PC-3 (cell line): ENCODE data around the gene RPP30. TPM values are rescaled to one million over a fixed set of nuclear protein-coding genes. Genes with fewer than 3 reads are reported as not detected.

Experiments
- ATAC-seq: fragments of 200-7000 bp; cut with Tn5 transposase; 2 replicates; pipeline ENCODE4 v1.9.1; 2020; ENCODE audit warnings: mild to moderate bottlenecking, moderate library complexity
- BruUV-seq: library from RNA; stranded (reverse); fragments of 400-500 nt; replicated peaks from 2 replicates; lab custom pipeline; 2021; lab: Mats Ljungman, UMichigan
- CTCF ChIA-PET: fragments of 300-600 bp; sonication (Branson Sonifier 250); formaldehyde crosslinking; loops from one replicate; lab custom pipeline; 2022; ENCODE audit warnings: antibody characterized with exemption; lab: Charles Lee
- POLR2A ChIA-PET: fragments of 300-600 bp; sonication (Branson Sonifier 250); formaldehyde crosslinking; loops from one replicate; lab custom pipeline; 2022; ENCODE audit warnings: antibody characterized with exemption; ENCODE audit not compliant: unreplicated experiment; lab: Charles Lee
- DNase-seq: peaks from one replicate; pipeline ENCODE4 v3.0.0-alpha.2; 2015
- H2AFZ ChIP-seq: fragments of 300-600 bp; sonication (generic); 2 replicates; pipeline ENCODE4 v1.6.0; 2016; ENCODE audit warnings: antibody characterized with exemption, low read length
- H3F3A ChIP-seq: fragments of 300-600 bp; sonication (generic); one replicate; pipeline ENCODE4 v1.6.0; 2017; ENCODE audit warnings: antibody characterized with exemption, low read length, control low read depth, mild to moderate bottlenecking; ENCODE audit not compliant: unreplicated experiment
- H3K27ac ChIP-seq: fragments of 300-600 bp; sonication (generic); 2 replicates; pipeline ENCODE4 v1.5.1; 2016; ENCODE audit warnings: mild to moderate bottlenecking, low read length
- H3K27me3 ChIP-seq: fragments of 300-600 bp; sonication (generic); 2 replicates; pipeline ENCODE4 v1.6.1; 2016; ENCODE audit warnings: low read length, mixed read lengths
- H3K36me3 ChIP-seq: fragments of 300-600 bp; sonication (generic); 2 replicates; pipeline ENCODE4 v1.6.1; 2016; ENCODE audit warnings: low read depth, mixed run types, low read length, mixed read lengths
- H3K4me1 ChIP-seq: fragments of 300-600 bp; sonication (generic); 2 replicates; pipeline ENCODE4 v1.5.1; 2016; ENCODE audit warnings: low read length; ENCODE audit not compliant: insufficient read depth
- H3K4me2 ChIP-seq: fragments of 300-600 bp; sonication (generic); 2 replicates; pipeline ENCODE4 v1.6.0; 2016; ENCODE audit warnings: low read length
- H3K4me3 ChIP-seq: fragments of 300-600 bp; sonication (generic); 2 replicates; pipeline ENCODE4 v1.5.1; 2016; ENCODE audit warnings: mild to moderate bottlenecking, low read length, mixed read lengths
- H3K79me2 ChIP-seq: fragments of 300-600 bp; sonication (generic); 2 replicates; pipeline ENCODE4 v1.6.1; 2017; ENCODE audit warnings: low read length, mixed read lengths
- H3K9ac ChIP-seq: fragments of 300-600 bp; sonication (generic); 2 replicates; pipeline ENCODE4 v1.6.0; 2016; ENCODE audit warnings: mild to moderate bottlenecking, low read length
- H3K9me2 ChIP-seq: fragments of 300-600 bp; sonication (generic); replicated peaks from 2 replicates; pipeline ENCODE4 v1.6.1; 2016; ENCODE audit warnings: mixed run types, low read length, mixed read lengths
- H3K9me3 ChIP-seq: fragments of 300-600 bp; sonication (generic); 2 replicates; pipeline ENCODE4 v1.6.1; 2016; ENCODE audit warnings: low read length, mixed read lengths
- H4K20me1 ChIP-seq: fragments of 300-600 bp; sonication (generic); 2 replicates; pipeline ENCODE4 v1.6.1; 2016; ENCODE audit warnings: low read length, mixed read lengths
- CTCF ChIP-seq: fragments of 300-600 bp; sonication (generic); conservative IDR thresholded peaks from 2 replicates; pipeline ENCODE4 v1.5.1; 2017; ENCODE audit warnings: antibody characterized with exemption, low read depth, mild to moderate bottlenecking, low read length
- EZH2 ChIP-seq: fragments of 300-600 bp; sonication (generic); IDR thresholded peaks from one replicate; pipeline ENCODE4 v1.6.1; 2017; ENCODE audit warnings: antibody characterized with exemption, mild to moderate bottlenecking, low read length; ENCODE audit not compliant: unreplicated experiment
- EZH2phosphoT487 ChIP-seq: fragments of 300-600 bp; sonication (generic); IDR thresholded peaks from 2 replicates; pipeline ENCODE4 v1.6.1; 2018; ENCODE audit warnings: mild to moderate bottlenecking, antibody characterized with exemption, low read length, borderline replicate concordance
- intact Hi-C: fragments of 100-400 bp; cut with micrococcal nuclease; formaldehyde crosslinking; loops from 2 replicates; pipeline ENCODE4 v1.9.0; 2023
- total RNA-seq: library from RNA; depleted of rRNA; stranded (reverse); fragments of >200 nt; gene quantifications from 2 replicates; pipeline ENCODE4 v1.2.3, GENCODE V29; 2014

The RPP30 gene
- total RNA-seq, 1 experiment from 2014 or later: 57.8 TPM

GRCh38 chr10:90871279-90871765 lies 452 bp upstream of the RPP30 start:
- DNase-seq (no peak), ATAC-seq (0 out of 2 replicates have a peak, but pooled peaks have one; percentile 5)
- H3K4me1 ChIP-seq: 0 out of 2 replicates have a peak, but pooled peaks cover 6% of the 10 kb centered on the region
- no peaks in the 10 kb centered on the region for H3K9me3 ChIP-seq
- H3K4me2 ChIP-seq: peak overlapping the region; percentile 94
- peak overlapping the region; percentile 99 for H2AFZ ChIP-seq
- POLR2A ChIA-PET: interaction anchor here (0.6 kb wide), 1 partner anchor 613 kb away, joined by 4 read pairs; no protein-coding TSS in a partner anchor
- H3K36me3 ChIP-seq: peaks cover 9% of the 10 kb centered on the region
- peak overlapping the region; percentile 82; the same call in 1 of the 2 replicates for H3K9ac ChIP-seq
- TF ChIP-seq EZH2 (no peak), CTCF (0 out of 2 replicates have a peak, but pooled peaks have one; percentile 30), EZH2phosphoT487 (no peak)
- H3K27me3 ChIP-seq: no peaks in the 10 kb centered on the region
- peaks cover 33% of the 10 kb centered on the region for H3K79me2 ChIP-seq
- no TSS peak for BruUV-seq
- H3F3A ChIP-seq: no peaks in the 10 kb centered on the region
- H3K9me2 ChIP-seq: no peaks in the 10 kb centered on the region
- no peaks in the 10 kb centered on the region for H4K20me1 ChIP-seq
- H3K4me3 ChIP-seq: peak overlapping the region; percentile 95
- no peak overlapping the region for H3K27ac ChIP-seq
- intact Hi-C loops: no loop called here
- CTCF ChIA-PET: interaction anchor here (0.6 kb wide), 2 partner anchors 9 to 236 kb away, joined by 3 to 10 read pairs; no protein-coding TSS in a partner anchor

GRCh38 chr10:90872648-90873020 lies 860 bp downstream of the RPP30 start:
- Histone ChIP-seq H3K9me3 (no peaks in the 10 kb centered on the region), H3K27ac (0 out of 2 replicates have a peak overlapping the region, but pooled peaks have one; percentile 14), H3K27me3 (no peaks in the 10 kb centered on the region), H3K36me3 (peaks cover 13% of the 10 kb centered on the region), H2AFZ (peak overlapping the region; percentile 99), H3K4me1 (0 out of 2 replicates have a peak, but pooled peaks cover 6% of the 10 kb centered on the region), H3K9me2 (no peaks in the 10 kb centered on the region), H3K4me2 (peak overlapping the region; percentile 94), H3K4me3 (peak overlapping the region; percentile 95), H3F3A (no peaks in the 10 kb centered on the region), H3K79me2 (peaks cover 33% of the 10 kb centered on the region), H4K20me1 (no peaks in the 10 kb centered on the region), H3K9ac (peak overlapping the region; percentile 82)
- TF ChIP-seq EZH2phosphoT487 (no peak), CTCF (no peak), EZH2 (no peak)
- intact Hi-C loops: no loop called here
- BruUV-seq: no TSS peak
- CTCF ChIA-PET: no interaction called here
- POLR2A ChIA-PET: no interaction called here
- DNase-seq: no peak
- no peak for ATAC-seq

GRCh38 chr10:90879062-90879461 lies 7.3 kb downstream of the RPP30 start:
- BruUV-seq: no TSS peak
- Histone ChIP-seq H3K4me1 (peaks cover 3% of the 10 kb centered on the region), H3K9me3 (no peaks in the 10 kb centered on the region), H3K4me3 (no peak overlapping the region), H3K27me3 (no peaks in the 10 kb centered on the region), H3K4me2 (no peak overlapping the region), H3K9ac (no peak overlapping the region), H2AFZ (no peak overlapping the region), H3K9me2 (no peaks in the 10 kb centered on the region), H4K20me1 (no peaks in the 10 kb centered on the region), H3K79me2 (peaks cover 10% of the 10 kb centered on the region), H3K36me3 (peaks cover 21% of the 10 kb centered on the region), H3K27ac (no peak overlapping the region), H3F3A (no peaks in the 10 kb centered on the region)
- no peak for TF ChIP-seq EZH2phosphoT487
- no peak for TF ChIP-seq EZH2
- no peak for TF ChIP-seq CTCF
- ChIA-PET CTCF (interaction anchor here (0.7 to 1.6 kb wide), 2 partner anchors 90 to 210 kb away, joined by 3 to 14 read pairs; no protein-coding TSS in a partner anchor), POLR2A (interaction anchor here (0.5 kb wide), 1 partner anchor 91 kb away, joined by 3 read pairs; no protein-coding TSS in a partner anchor)
- ATAC-seq: no peak
- intact Hi-C loops: no loop called here
- DNase-seq: no peak
